Measurements from ENCODE around the gene HS3ST5.
"Not testable (repeated sequence)": the region's sequence is repeated elsewhere in the genome, so short reads cannot be mapped to it uniquely, and the experiment has no call there.

Gene HS3ST5

GRCh38 chr6:114280239-114280982 is 62.4 kb downstream of the HS3ST5 start:
- no peak for DNase-seq (ENCODE audit: low read depth in 1 of 2, low spot score in 1 of 2)

- no peak for DNase-seq (ENCODE audit: low read depth in 1 of 2, low spot score in 1 of 2)
These were observed 65.6 kb downstream of the HS3ST5 start for GRCh38 chr6:114277220-114277619.

GRCh38 chr6:114276783-114277182 is 66.0 kb downstream of the HS3ST5 start:
- DNase-seq (ENCODE audit: low read depth in 1 of 2, low spot score in 1 of 2) = no peak

GRCh38 chr6:114274836-114275235 is 68.0 kb downstream of the HS3ST5 start:
- DNase-seq (ENCODE audit: low read depth in 1 of 2, low spot score in 1 of 2) = no peak

GRCh38 chr6:114272582-114272981 is 70.2 kb downstream of the HS3ST5 start:
- no peak for DNase-seq (ENCODE audit: low read depth in 1 of 2, low spot score in 1 of 2)

GRCh38 chr6:114271405-114271804 is 71.4 kb downstream of the HS3ST5 start:
- DNase-seq (ENCODE audit: low read depth in 1 of 2, low spot score in 1 of 2) = no peak

GRCh38 chr6:114267897-114268296 is 74.9 kb downstream of the HS3ST5 start:
- no peak for DNase-seq (ENCODE audit: low read depth in 1 of 2, low spot score in 1 of 2)

- no peak for DNase-seq (ENCODE audit: low read depth in 1 of 2, low spot score in 1 of 2)
These were observed 82.0 kb downstream of the HS3ST5 start for GRCh38 chr6:114260810-114261209.

GRCh38 chr6:114258376-114258775 is 84.4 kb downstream of the HS3ST5 start:
- no peak for DNase-seq (ENCODE audit: low read depth in 1 of 2, low spot score in 1 of 2)

GRCh38 chr6:114253431-114253830 is 89.4 kb downstream of the HS3ST5 start:
- no peak for DNase-seq (ENCODE audit: low read depth in 1 of 2, low spot score in 1 of 2)

GRCh38 chr6:114249522-114249921 is 93.3 kb downstream of the HS3ST5 start:
- DNase-seq (ENCODE audit: low read depth in 1 of 2, low spot score in 1 of 2) = no peak

GRCh38 chr6:114247101-114247500 is 95.7 kb downstream of the HS3ST5 start:
- DNase-seq (ENCODE audit: low read depth in 1 of 2, low spot score in 1 of 2) = no peak

- DNase-seq (ENCODE audit: low read depth in 1 of 2, low spot score in 1 of 2) = no peak
These were observed 102.0 kb downstream of the HS3ST5 start for GRCh38 chr6:114240796-114241195.

GRCh38 chr6:114228675-114229074 is 114.1 kb downstream of the HS3ST5 start:
- no peak for DNase-seq (ENCODE audit: low read depth in 1 of 2, low spot score in 1 of 2)

- DNase-seq (ENCODE audit: low read depth in 1 of 2, low spot score in 1 of 2) = no peak
These were observed 114.8 kb downstream of the HS3ST5 start for GRCh38 chr6:114227944-114228468.

- DNase-seq (ENCODE audit: low read depth in 1 of 2, low spot score in 1 of 2) = no peak
These were observed 122.6 kb downstream of the HS3ST5 start for GRCh38 chr6:114220241-114220640.

GRCh38 chr6:114218437-114219340 is 124.1 kb downstream of the HS3ST5 start:
- DNase-seq (ENCODE audit: low read depth in 1 of 2, low spot score in 1 of 2) = no peak

GRCh38 chr6:114217996-114218395 is 124.8 kb downstream of the HS3ST5 start:
- not testable (repeated sequence) for DNase-seq (ENCODE audit: low read depth in 1 of 2, low spot score in 1 of 2)

GRCh38 chr6:114216789-114217467 is 125.9 kb downstream of the HS3ST5 start:
- DNase-seq (ENCODE audit: low read depth in 1 of 2, low spot score in 1 of 2) = no peak

- no peak for DNase-seq (ENCODE audit: low read depth in 1 of 2, low spot score in 1 of 2)
These were observed 132.4 kb downstream of the HS3ST5 start for GRCh38 chr6:114210467-114210866.

- no peak for DNase-seq (ENCODE audit: low read depth in 1 of 2, low spot score in 1 of 2)
These were observed 139.4 kb downstream of the HS3ST5 start for GRCh38 chr6:114203460-114203859.
